Activated naive CD8-positive, alpha-beta T cell treated with anti-CD3 and anti-CD28 coated beads for 36 hours (primary cell): ENCODE measurements around the gene TP53INP2. TPM values are rescaled to one million over a fixed set of nuclear protein-coding genes. Genes with fewer than 3 reads are reported as not detected.
"Not testable (repeated sequence)": the region's sequence is repeated elsewhere in the genome, so short reads cannot be mapped to it uniquely, and the experiment has no call there.

Experiments used
- DNase-seq: peaks from one replicate; pipeline ENCODE4 v3.0.0; 2021
- H3K27ac Mint-ChIP-seq: one replicate; pipeline ENCODE4 v1.8.0; 2022; ENCODE audit warnings: mild to moderate bottlenecking, moderate library complexity, mixed read lengths
- H3K27me3 Mint-ChIP-seq: one replicate; pipeline ENCODE4 v1.8.0; 2022; ENCODE audit warnings: mild to moderate bottlenecking, mixed read lengths
- H3K36me3 Mint-ChIP-seq: one replicate; pipeline ENCODE4 v1.8.0; 2021; ENCODE audit warnings: mild to moderate bottlenecking, mixed read lengths
- H3K4me1 Mint-ChIP-seq: one replicate; pipeline ENCODE4 v1.8.0; 2021; ENCODE audit warnings: mixed read lengths
- H3K4me3 Mint-ChIP-seq: one replicate; pipeline ENCODE4 v1.8.0; 2022; ENCODE audit warnings: mild to moderate bottlenecking, moderate library complexity, mixed read lengths
- H3K9me3 Mint-ChIP-seq: one replicate; pipeline ENCODE4 v1.8.0; 2022; ENCODE audit warnings: mixed read lengths
- total RNA-seq, 2 experiments: library from RNA; stranded (reverse); gene quantifications; one replicate each; pipeline ENCODE4 v1.2.3, GENCODE V29; 2021

The TP53INP2 gene
- total RNA-seq, 2 experiments from 2014 or later, result 2.6 to 2.9 TPM

DNA sequence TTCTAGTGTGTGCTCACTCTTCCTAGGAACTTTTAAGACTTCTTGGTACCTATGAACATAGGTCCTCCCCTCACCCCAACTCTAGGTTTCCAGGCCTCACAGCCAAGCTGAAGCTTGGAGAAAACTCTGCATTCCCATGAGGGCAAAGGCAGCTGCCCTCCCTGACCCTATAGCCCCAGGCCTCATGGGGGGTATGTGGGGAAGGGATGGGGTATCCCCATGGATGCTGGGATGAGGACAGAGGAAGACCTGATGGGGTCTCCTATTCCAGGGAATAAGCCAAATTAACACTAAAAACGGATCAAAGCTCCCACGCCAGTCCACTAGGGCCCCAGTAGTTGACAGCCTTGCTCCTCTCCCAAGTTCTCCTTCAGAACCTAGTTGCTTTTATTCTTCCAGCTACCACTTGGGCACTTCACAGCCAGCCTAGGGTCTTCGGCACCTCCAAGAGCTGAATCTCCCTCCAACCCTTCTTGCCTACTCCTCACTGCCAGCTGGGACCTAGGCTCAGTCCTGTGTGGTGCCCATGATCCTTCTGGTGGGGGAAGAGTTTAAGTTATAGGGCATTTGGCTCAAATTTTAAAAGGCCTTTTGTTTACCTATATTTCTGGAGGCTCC is 7.8 kb downstream of the TP53INP2 start:
- Mint-ChIP-seq H3K4me3 (no peak overlapping the region), H3K36me3 (no peaks in the 10 kb centered on the region), H3K27me3 (no peaks in the 10 kb centered on the region), H3K9me3 (no peaks in the 10 kb centered on the region), H3K4me1 (peaks cover 11% of the 10 kb centered on the region), H3K27ac (no peak overlapping the region)
- DNase-seq, result no peak

DNA sequence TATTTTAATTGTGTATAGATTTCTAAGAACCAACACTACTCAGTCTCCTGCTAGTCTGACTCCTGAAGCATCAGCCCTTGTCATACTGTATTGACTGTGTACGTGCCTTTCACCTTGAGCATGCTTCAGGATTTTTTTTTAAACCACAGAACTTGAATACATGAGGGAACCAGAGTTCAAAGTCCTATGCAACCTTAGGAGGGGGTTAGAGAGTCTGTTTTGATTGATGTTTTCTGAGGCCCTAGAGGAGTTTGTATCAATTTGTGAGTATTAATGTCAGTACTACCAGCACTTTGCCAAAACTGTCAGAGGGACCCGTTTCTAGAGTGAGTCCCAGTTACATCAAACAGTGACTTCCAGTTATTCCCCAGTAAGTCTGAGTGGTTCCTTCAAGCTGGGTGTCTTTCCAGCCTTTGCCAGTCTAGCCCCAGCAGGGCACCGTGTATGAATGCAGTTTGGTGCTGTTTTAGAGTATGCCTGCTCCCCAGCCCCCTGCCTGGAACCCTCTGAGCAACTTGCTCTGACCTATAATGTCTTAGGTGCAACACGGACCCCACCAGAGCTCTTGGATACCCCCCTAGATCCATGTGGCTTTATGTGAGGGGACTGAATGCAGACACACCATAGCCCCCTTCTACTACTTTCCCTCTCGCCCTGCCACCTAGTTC is 8.5 kb downstream of the TP53INP2 start:
- DNase-seq, result no peak
- Mint-ChIP-seq H3K4me1 (peaks cover 11% of the 10 kb centered on the region), H3K27ac (no peak overlapping the region), H3K9me3 (no peaks in the 10 kb centered on the region), H3K27me3 (no peaks in the 10 kb centered on the region), H3K36me3 (no peaks in the 10 kb centered on the region), H3K4me3 (no peak overlapping the region)

DNA sequence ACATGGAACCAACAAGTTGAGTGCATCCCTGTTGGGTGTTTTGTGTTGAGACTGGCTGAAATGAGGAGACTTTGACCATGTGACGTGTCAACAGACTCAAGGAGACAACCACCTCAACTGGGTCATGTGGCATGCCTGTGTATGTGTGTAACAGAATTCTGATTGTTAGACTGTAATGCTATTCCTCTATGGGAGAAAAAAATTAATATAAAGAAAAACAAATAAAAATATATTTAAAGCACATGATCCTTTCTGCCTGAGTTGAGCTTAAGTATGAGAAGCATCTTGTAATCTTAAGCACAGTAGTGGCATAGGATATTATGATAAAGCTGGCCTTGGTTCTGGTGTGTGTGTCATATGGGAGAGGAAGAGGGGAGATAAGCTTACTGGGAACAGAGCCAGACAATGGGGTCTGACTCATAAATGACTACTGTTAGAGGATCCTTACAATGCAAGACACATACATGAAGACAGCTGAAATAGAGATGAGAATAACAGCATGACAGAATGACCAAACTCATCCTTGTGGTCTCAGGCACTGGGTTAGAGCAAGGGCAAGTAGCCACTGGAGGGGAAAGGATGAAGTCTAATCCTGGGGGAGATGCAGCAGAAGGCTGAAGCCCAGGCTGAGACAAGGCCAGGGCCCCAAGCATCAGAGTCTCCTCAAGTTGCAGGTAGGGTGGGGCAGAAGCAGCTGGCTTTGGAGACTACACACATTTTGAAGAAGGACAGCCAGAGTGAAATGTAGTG is 9.2 kb downstream of the TP53INP2 start:
- H3K9me3 Mint-ChIP-seq, result no peaks in the 10 kb centered on the region
- DNase-seq, result no peak
- no peaks in the 10 kb centered on the region for H3K27me3 Mint-ChIP-seq
- H3K27ac Mint-ChIP-seq, result no peak overlapping the region
- H3K4me1 Mint-ChIP-seq, result peaks cover 11% of the 10 kb centered on the region
- H3K36me3 Mint-ChIP-seq, result no peaks in the 10 kb centered on the region
- no peak overlapping the region for H3K4me3 Mint-ChIP-seq

DNA sequence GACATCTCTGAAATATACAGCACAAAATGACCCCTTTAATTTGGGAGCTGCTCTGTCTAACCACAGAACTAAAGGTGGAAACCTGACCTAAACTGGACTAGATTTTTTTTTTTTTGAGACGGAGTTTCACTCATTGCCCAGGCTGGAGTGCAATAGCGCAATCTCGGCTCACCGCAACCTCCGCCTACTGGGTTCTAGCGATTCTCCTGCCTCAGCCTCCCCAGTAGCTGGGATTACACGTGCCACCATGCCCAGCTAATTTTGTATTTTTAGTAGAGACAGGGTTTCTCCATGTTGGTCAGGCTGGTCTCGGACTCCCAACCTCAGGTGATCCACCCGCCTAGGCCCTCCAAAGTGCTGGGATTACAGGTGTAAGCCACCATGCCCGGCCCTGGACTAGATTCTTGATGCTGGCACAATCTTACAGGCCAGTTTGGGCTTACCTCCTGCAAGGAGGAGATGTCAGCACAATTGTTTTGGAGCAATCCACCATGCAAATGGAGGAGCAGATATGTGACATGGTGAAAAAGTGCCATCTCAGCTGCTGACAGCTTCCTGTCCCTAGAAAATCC is 9.9 kb downstream of the TP53INP2 start:
- not testable (repeated sequence) for H3K27ac Mint-ChIP-seq, H3K36me3 Mint-ChIP-seq, DNase-seq, H3K9me3 Mint-ChIP-seq, H3K4me3 Mint-ChIP-seq, H3K4me1 Mint-ChIP-seq, H3K27me3 Mint-ChIP-seq

DNA sequence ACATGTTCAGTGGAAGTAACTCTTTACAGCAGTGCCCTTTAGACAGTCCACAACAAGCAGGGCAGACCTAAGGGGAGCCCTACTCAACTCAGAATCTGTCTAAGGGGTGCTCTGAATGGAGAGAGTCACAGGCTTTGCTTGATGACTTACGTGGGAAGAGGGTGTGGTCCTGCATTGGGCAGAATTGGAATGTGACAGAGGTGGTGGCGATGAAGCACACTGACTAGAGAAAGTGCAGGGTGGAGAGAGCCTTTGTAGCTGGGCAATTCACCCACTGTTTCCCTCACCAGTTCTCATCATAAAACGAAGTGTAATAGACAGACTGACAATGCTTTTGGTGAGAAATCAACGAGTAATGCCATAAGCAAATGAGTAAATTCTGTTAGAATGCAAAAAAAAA is 11.2 kb downstream of the TP53INP2 start:
- H3K36me3 Mint-ChIP-seq, result no peaks in the 10 kb centered on the region
- H3K27ac Mint-ChIP-seq, result no peak overlapping the region
- H3K4me1 Mint-ChIP-seq, result peaks cover 18% of the 10 kb centered on the region
- H3K27me3 Mint-ChIP-seq, result no peaks in the 10 kb centered on the region
- no peak for DNase-seq
- H3K9me3 Mint-ChIP-seq, result no peaks in the 10 kb centered on the region
- H3K4me3 Mint-ChIP-seq, result no peak overlapping the region

DNA sequence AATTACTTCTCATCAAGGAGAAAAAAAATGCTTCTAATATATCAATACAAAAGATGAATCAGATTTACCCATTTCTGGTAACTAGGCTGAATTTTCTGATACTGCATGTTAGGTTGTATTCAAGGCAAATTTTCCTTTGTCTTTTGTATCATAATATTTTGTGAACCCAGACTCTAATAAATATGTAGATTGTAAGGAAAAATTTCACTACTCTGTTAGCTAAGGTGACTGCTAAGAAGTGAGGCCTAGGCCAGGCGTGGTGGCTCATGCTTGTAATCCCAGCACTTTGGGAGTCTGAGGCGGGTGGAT is 12.7 kb downstream of the TP53INP2 start:
- Mint-ChIP-seq H3K27me3 (no peaks in the 10 kb centered on the region), H3K4me1 (peaks cover 19% of the 10 kb centered on the region), H3K27ac (no peak overlapping the region), H3K4me3 (no peak overlapping the region), H3K9me3 (no peaks in the 10 kb centered on the region), H3K36me3 (no peaks in the 10 kb centered on the region)
- DNase-seq, result no peak

DNA sequence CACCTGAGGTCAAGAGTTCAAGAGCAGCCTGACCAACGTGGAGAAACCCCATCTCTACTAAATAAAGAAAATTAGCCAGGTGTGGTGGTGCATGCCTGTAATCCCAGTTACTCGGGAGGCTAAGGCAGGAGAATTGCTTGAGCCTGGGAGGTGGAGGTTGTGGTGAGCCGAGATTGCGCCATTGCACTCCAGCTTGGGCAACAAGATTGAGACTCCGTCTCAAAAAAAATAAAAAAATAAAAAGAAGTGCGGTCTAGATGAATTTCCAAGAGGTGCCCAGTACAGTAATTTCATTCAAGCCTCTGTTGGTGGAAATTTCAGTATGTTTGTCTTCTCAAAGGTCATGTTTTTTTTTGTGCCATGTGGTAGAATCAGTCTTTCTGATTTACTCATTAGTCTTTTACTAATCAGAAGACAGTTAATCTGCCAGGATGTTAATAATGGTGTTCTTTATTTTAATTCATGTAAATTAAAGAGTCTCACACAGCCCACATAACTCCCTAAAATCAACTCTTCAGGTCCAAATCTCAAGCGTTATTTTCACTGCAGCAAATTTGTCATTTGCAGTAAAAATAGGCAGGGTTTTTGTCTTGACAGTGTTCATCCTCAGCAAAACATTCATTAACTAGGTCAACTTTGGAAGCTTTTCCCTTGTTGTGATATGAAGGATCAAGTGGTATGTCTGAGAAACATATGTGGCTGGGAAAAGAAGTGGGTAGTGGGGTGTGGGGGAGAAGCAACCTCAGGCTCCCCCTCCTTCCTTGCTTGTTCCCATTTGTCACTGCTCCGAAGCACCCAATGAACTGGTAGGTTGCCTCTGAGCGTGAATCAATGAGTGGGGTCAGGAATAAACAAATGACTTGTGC is 13.3 kb downstream of the TP53INP2 start:
- Mint-ChIP-seq H3K36me3 (no peaks in the 10 kb centered on the region), H3K4me3 (no peak overlapping the region), H3K27me3 (no peaks in the 10 kb centered on the region), H3K27ac (no peak overlapping the region), H3K4me1 (peaks cover 19% of the 10 kb centered on the region), H3K9me3 (no peaks in the 10 kb centered on the region)
- DNase-seq, result no peak

DNA sequence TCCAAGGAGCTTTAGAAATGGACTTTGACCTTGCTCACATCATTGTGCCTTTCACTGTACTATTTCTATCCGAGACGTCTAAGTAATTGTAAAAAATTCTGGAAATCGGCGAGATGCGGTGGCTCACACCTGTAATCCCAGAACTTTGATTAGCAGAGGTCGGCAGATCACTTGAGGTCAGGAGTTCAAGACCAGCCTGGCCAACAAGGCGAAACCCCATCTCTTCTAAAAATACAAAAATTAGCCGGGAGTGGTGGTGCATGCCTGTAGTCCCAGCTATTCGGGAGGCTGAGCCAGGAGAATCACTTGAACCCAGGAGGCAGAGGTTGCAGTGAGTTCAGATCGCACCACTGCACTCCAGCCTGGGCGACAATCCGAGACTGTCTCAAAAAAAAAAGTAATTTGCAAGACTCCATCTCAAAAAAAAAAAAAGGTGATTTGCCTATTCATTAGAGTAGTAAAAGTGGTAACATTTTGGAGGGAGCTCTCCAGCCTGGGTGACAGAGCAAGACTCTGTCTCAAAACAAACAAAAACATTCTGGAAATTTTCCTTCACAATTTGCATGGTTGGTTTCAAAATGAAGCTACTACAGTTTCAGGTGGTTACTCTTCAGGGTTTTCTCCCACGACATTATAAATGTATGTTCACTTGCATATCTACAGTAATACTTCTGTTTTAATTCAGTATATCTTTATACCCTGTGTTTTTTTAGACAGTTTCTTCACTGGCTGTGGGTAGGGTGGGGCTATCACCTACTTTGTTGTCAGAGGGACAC is 15.3 kb downstream of the TP53INP2 start:
- not testable (repeated sequence) for H3K27ac Mint-ChIP-seq, H3K36me3 Mint-ChIP-seq, H3K4me3 Mint-ChIP-seq, H3K27me3 Mint-ChIP-seq, DNase-seq, H3K9me3 Mint-ChIP-seq
- H3K4me1 Mint-ChIP-seq, result peaks cover 15% of the 10 kb centered on the region

DNA sequence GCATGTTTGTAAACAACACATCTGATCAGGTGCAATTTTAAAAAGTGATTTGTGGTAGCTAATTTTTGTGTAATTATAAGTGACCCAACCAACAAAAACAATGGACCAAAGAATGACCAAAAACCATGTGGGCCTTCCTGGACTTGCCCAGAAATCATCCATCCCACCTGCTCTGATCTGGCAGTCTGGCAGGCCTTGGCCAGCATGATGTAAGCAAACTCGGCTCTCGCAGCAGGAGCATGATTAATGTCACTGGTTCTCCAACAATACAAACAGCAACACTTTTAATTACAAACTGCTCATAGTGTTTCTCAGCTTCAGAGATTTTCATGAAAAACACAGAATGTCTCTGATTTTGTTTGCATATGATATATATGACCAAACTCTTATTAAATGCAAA is 16.1 kb downstream of the TP53INP2 start:
- no peak overlapping the region for H3K27ac Mint-ChIP-seq
- no peak overlapping the region for H3K4me3 Mint-ChIP-seq
- H3K36me3 Mint-ChIP-seq, result no peaks in the 10 kb centered on the region
- H3K27me3 Mint-ChIP-seq, result no peaks in the 10 kb centered on the region
- no peaks in the 10 kb centered on the region for H3K9me3 Mint-ChIP-seq
- no peak for DNase-seq
- peaks cover 15% of the 10 kb centered on the region for H3K4me1 Mint-ChIP-seq

DNA sequence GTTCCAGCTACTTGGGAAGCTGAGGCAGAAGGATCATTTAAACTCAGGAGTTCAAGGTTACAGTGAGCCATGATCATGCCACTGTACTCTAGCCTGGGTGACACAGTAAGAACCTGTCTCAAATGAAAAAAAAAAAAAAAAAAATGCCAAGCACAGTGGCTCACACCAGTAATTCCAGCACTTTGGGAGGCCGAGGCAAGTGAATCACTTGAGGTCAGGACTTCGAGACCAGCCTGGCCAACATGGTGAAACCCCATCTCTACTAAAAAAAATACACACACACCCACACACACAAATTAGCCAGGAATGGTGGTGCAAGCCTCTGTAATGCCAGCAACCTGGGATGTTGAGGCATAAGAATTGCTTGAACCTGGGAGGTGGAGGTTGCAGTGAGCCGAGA is 18.4 kb downstream of the TP53INP2 start:
- H3K9me3 Mint-ChIP-seq, H3K36me3 Mint-ChIP-seq, H3K27ac Mint-ChIP-seq, DNase-seq, H3K4me3 Mint-ChIP-seq, H3K27me3 Mint-ChIP-seq: not testable (repeated sequence)
- H3K4me1 Mint-ChIP-seq, result peaks cover 15% of the 10 kb centered on the region

DNA sequence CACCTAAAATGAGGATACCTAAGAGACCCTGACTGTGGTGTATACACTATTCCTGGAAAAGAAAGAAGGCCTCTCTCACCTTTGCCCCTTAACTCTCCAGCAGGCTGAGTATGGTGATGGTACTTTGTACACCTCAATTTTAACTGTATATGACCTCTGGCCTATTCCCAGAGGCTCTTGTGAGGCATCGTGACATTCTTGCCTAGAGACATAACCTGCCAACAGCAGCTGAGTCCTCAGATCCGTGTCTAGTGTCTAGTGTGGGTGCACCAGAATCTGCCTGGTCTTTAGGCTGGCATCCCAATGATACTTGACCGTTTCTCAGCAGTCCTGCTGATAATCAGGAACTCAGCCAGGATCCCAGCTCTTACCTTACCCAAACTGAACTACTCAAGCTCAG is 20.0 kb downstream of the TP53INP2 start:
- Mint-ChIP-seq H3K9me3 (no peaks in the 10 kb centered on the region), H3K4me1 (peaks cover 14% of the 10 kb centered on the region), H3K27ac (no peak overlapping the region), H3K36me3 (peaks cover 3% of the 10 kb centered on the region), H3K4me3 (no peak overlapping the region), H3K27me3 (no peaks in the 10 kb centered on the region)
- no peak for DNase-seq

DNA sequence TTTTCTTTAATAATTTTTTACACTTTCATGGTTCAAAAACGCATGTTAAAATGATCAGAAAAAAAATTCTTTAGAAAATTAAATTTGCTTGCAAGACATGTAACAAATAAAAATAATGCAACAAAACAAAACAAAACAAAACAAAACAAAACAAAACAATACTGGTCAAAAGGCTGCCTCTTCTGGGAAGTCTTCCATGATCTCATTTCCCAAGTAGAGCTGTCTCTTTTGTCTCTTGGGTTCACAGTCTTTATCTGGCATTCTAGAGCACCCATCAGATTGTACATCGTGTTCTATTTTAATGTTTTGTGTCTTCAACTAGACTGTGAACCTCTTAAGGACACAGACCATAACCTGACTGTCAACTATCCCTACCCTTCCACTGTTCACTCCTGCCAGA is 25.3 kb downstream of the TP53INP2 start:
- H3K27me3 Mint-ChIP-seq, result no peaks in the 10 kb centered on the region
- no peak for DNase-seq
- no peaks in the 10 kb centered on the region for H3K4me1 Mint-ChIP-seq
- H3K9me3 Mint-ChIP-seq, result no peaks in the 10 kb centered on the region
- peaks cover 3% of the 10 kb centered on the region for H3K36me3 Mint-ChIP-seq
- H3K27ac Mint-ChIP-seq, result no peak overlapping the region
- H3K4me3 Mint-ChIP-seq, result no peak overlapping the region

DNA sequence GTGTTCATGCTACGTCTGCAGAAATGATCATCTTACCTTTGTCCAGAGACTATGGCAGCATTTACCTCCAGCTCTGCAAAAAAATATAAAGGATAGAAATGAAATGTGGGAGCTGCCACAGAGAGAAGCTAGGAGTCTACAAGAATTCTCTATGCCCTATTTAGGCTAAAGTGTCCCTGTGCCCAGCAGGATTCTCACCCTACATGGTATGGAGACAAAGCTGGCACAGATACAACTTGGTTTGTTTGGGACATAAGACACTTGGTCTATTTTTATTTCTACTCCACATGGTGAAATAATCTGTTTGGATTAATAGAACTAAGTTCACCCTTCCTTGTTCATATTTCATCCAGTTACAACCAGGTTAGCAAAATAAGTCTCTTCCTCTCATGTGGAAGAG is 28.4 kb downstream of the TP53INP2 start:
- H3K9me3 Mint-ChIP-seq, result no peaks in the 10 kb centered on the region
- H3K36me3 Mint-ChIP-seq, result peaks cover 2% of the 10 kb centered on the region
- no peak for DNase-seq
- no peak overlapping the region for H3K27ac Mint-ChIP-seq
- no peak overlapping the region for H3K4me3 Mint-ChIP-seq
- H3K4me1 Mint-ChIP-seq, result no peaks in the 10 kb centered on the region
- no peaks in the 10 kb centered on the region for H3K27me3 Mint-ChIP-seq

DNA sequence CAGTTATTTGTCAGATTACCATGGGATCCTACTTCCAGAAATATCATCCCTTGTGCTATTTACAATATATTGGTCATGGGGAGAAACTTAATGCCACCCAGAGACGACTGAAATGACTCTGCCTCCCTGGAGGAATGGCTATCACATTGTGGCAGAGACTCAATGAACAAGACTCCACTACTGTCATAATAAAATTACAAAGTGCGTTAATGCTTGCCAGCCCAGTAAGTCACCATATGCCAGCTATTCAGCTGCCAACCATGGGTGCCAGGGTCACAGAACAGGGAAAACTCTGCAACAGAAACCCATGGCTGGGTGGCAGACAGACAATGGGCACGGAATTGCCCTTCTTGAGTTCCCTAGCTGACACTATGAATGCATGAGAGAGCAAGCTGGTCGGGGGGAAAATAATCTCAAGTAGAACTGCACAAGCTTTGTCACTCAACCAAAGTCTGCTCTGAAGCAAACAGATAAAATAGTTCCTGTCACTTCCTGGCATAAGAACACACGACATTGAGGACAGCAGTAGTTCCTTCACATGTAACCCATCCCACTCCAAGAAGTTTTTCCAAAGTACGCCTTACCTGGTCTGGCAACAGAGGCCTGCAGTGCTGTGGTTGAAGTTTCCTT is 32.1 kb downstream of the TP53INP2 start:
- H3K9me3 Mint-ChIP-seq, result no peaks in the 10 kb centered on the region
- DNase-seq, result no peak
- no peak overlapping the region for H3K27ac Mint-ChIP-seq
- peaks cover 7% of the 10 kb centered on the region for H3K36me3 Mint-ChIP-seq
- no peak overlapping the region for H3K4me3 Mint-ChIP-seq
- H3K27me3 Mint-ChIP-seq, result no peaks in the 10 kb centered on the region
- H3K4me1 Mint-ChIP-seq, result no peaks in the 10 kb centered on the region
